GM21447 (cell line): ENCODE measurements around the gene B4GALNT4.
"Not testable (repeated sequence)": the region's sequence is repeated elsewhere in the genome, so short reads cannot be mapped to it uniquely, and the experiment has no call there.

ENCODE experiments used
- ATAC-seq: cut with Tn5 transposase; IDR thresholded peaks from one replicate; pipeline ENCODE4 v1.9.1; 2021; ENCODE audit not compliant: unreplicated experiment

The B4GALNT4 gene

GRCh38 chr11:418343-419247, 49.3 kb downstream of the B4GALNT4 start:
- no peak for ATAC-seq

- no peak for ATAC-seq
Measured at GRCh38 chr11:419248-420005, 50.1 kb downstream of the B4GALNT4 start.

- ATAC-seq, result no peak
Measured at GRCh38 chr11:420054-420910, 51.0 kb downstream of the B4GALNT4 start.

GRCh38 chr11:420911-421321, 51.6 kb downstream of the B4GALNT4 start:
- no peak for ATAC-seq

- no peak for ATAC-seq
Measured at GRCh38 chr11:422249-422656, 53.0 kb downstream of the B4GALNT4 start.

- no peak for ATAC-seq
Measured at GRCh38 chr11:424232-424631, 54.9 kb downstream of the B4GALNT4 start.

- ATAC-seq, result not testable (repeated sequence)
Measured at GRCh38 chr11:424766-425165, 55.5 kb downstream of the B4GALNT4 start.

GRCh38 chr11:425301-425700, 56.0 kb downstream of the B4GALNT4 start:
- ATAC-seq, result no peak

GRCh38 chr11:426851-427250, 57.6 kb downstream of the B4GALNT4 start:
- ATAC-seq, result no peak

GRCh38 chr11:428295-428694, 59.0 kb downstream of the B4GALNT4 start:
- no peak for ATAC-seq

- no peak for ATAC-seq
Measured at GRCh38 chr11:429391-429790, 60.1 kb downstream of the B4GALNT4 start.

GRCh38 chr11:429931-430456, 60.7 kb downstream of the B4GALNT4 start:
- no peak for ATAC-seq
